GM12875 (cell line): ENCODE results near the gene POLRMT.
"Not testable (repeated sequence)": the region's sequence is repeated elsewhere in the genome, so short reads cannot be mapped to it uniquely, and the experiment has no call there.

Experiments
- H3K4me3 ChIP-seq: one replicate; pipeline ENCODE4 v1.5.1; 2011; ENCODE audit warnings: low read depth, low read length, control low read depth
- TF ChIP-seq, protein P1 (sequence below): IDR thresholded peaks from 2 replicates; pipeline ENCODE4 v1.5.1; 2011; ENCODE audit warnings: low read depth, mild to moderate bottlenecking, control low read depth, inconsistent platforms, low read length, moderate library complexity, borderline replicate concordance; ENCODE audit not compliant: insufficient read depth

POLRMT gene

DNA sequence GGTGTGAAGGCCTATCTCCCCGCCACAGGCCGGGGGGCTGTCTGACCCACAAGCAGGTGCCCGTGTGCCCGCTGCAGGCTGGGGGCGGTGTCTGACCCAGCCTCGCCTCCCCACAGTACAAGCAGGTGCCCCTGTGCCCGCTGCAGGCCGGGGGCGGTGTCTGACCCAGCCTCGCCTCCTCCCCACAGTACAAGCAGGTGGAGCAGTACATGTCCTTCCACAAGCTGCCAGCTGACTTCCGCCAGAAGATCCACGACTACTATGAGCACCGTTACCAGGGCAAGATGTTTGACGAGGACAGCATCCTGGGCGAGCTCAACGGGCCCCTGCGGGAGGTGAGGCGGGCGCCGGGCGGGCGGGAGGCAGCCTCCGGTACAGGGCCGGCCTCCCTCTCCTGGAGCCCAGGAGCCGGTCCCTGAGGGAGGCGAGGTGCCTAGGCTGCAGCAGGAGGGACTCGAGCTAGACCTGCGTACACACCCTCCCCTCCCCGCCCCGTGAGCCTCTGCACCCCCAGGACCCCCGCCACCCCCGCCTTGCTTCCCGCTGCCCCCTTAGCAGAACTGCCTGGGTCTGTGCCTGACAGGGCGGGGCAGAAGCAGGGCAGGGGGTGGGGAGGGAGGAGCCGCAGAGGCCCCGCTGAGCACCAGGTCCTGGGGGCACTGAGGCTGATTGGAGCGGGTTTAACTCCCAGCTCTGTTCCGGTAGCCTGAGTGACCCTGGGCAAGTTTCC, 23.1 kb downstream of the POLRMT start:
- TF ChIP-seq, protein P1, sequence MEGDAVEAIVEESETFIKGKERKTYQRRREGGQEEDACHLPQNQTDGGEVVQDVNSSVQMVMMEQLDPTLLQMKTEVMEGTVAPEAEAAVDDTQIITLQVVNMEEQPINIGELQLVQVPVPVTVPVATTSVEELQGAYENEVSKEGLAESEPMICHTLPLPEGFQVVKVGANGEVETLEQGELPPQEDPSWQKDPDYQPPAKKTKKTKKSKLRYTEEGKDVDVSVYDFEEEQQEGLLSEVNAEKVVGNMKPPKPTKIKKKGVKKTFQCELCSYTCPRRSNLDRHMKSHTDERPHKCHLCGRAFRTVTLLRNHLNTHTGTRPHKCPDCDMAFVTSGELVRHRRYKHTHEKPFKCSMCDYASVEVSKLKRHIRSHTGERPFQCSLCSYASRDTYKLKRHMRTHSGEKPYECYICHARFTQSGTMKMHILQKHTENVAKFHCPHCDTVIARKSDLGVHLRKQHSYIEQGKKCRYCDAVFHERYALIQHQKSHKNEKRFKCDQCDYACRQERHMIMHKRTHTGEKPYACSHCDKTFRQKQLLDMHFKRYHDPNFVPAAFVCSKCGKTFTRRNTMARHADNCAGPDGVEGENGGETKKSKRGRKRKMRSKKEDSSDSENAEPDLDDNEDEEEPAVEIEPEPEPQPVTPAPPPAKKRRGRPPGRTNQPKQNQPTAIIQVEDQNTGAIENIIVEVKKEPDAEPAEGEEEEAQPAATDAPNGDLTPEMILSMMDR, result no peak
- H3K4me3 ChIP-seq, result peak overlapping the region; percentile 52

DNA sequence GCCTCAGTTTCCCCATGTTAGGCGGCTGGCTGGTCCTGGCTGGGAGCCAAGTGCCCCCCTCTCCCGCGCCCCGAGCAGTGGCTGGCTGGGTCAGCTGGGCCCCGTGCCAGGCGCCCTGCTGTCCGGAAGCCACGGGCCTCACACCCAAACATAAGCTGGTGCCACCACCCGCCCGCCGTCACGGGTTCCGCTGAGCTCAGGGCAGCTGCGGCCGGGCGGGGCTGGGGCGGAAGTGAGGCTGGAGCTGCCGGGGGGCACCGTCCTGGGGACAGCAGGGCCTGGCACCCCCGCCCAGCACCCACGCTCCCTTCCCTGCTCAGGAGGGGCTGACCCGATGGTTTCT, 24.4 kb downstream of the POLRMT start:
- TF ChIP-seq, protein P1, result no peak
- no peak overlapping the region for H3K4me3 ChIP-seq

DNA sequence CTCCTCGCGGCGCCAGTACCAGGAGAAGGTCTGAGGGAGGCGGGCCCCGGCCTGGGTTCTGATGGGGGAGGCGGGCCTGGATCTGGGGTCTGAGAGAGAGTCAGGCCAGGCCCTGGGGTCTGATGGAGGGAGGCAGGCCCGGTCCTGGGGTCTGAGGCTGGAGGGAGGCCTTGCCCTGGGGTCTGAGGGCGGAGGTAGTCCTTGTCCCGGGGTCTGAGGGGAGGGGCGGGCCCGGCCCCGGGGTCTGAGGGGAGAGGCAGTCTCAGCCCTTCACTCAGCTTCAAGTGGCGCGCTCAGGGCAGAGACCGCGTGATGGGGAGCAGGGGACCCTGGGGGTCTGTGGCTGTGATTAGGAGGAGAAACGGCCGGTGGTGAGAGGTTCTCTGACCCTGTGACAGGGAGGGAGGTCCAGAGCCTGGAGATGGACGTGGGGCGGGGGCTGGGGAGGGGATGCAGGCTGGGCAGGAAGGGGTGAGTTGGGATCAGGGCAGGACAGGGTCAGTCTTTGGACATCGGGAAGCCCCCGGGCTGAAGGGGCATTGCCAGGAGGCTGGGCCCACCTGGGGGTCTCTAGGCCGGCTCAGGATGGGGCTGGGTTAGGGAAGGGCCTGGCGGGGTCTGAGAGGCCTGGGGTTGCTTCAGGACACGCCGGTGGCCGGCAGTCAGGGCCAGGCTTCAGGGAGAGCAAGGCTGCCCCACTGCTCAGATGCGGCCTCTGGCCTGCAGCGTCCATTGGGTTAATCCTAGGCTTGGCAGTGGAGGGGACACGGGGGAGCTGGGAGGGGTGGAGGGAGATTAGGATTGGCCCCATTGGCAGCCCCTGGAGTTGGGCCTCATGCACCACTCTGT, 25.0 kb downstream of the POLRMT start:
- TF ChIP-seq, protein P1, result no peak

DNA sequence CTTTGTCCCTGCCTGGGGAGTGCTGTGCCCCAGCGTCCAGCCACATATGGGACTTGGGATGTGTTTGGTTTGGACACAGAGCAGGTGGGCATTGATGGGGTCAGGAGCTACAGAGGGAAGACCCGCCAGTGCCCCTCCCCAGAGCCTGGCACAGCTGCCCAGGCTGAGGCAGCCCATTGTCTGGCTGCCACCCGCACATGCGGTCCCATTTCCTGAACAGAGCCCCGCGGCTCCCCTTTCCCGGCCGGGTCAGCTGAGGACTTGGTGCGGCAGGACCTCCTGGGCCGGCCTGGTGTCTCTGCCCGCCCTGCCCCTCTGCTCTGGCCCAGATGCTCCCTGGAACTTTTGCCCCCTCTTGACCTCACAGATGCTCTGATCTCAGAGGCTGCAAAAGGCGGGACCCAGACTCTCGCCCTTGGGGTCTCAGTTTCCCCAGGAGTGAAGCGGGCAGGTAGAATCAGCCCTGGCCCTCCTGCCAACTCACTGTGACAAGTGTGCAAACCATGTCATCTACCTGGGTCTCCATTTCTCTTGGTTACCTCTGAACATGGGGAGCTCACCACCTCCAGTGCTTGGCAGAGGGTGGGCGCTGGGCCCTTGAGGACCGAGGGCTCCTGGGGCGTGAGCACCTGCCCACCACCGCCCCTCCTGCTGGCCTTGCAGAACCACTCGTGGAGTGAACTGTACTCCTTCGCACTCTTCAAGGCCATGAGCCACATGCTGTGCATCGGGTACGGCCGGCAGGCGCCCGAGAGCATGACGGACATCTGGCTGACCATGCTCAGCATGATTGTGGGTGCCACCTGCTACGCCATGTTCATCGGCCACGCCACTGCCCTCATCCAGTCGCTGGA, 25.8 kb downstream of the POLRMT start:
- no peak overlapping the region for H3K4me3 ChIP-seq
- TF ChIP-seq, protein P1, result no peak

More for the DNA sequence above, 25.0 kb downstream of the POLRMT start:
- no peak overlapping the region for H3K4me3 ChIP-seq

DNA sequence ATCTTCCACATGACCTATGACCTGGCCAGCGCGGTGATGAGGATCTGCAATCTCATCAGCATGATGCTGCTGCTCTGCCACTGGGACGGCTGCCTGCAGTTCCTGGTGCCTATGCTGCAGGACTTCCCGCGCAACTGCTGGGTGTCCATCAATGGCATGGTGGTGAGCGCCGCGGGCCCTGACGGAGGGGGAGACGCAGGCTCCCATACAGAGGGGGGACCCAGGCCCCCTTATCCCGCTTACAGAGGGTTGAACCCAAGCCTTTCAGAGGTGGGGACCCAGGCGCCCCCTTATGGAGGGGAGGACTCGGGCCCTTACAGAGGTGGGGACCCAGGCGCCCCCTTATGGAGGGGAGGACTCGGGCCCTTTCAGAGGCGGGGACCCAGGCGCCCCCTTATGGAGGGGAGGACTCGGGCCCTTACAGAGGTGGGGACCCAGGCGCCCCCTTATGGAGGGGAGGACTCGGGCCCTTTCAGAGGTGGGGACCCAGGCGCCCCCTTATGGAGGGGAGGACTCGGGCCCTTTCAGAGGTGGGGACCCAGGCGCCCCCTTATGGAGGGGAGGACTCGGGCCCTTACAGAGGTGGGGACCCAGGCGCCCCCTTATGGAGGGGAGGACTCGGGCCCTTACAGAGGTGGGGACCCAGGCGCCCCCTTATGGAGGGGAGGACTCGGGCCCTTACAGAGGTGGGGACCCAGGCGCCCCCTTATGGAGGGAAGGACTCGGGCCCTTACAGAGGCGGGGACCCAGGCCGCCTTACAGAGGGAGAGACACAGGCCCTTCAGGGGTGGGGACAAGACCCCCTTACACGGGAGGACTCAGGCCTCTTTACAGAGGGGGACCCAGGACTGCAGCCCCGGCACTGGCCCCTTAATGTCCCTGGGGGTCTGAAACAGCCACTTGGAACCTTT, 28.0 kb downstream of the POLRMT start:
- H3K4me3 ChIP-seq, result not testable (repeated sequence)

DNA sequence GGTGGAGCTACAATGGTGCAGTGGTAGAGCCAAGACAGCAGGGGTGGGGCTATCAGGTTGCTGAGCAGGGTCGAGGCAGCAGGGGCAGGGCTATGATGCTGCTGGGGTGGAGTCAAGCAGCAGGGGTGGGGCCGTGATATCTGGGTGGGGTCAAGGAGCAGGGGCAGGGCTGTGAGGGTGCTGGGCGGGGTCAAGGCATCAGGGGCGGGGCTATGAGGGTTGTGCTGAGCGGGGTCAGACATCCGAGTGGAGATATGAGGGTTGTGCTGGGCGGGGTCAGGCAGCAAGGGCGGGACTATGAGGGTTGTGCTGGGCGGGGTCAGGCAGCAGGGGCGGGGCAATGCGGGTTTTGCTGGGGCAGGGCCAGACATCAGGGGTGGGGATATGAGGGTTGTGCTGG, 29.0 kb downstream of the POLRMT start:
- TF ChIP-seq, protein P1, result no peak
- H3K4me3 ChIP-seq, result no peak overlapping the region

DNA sequence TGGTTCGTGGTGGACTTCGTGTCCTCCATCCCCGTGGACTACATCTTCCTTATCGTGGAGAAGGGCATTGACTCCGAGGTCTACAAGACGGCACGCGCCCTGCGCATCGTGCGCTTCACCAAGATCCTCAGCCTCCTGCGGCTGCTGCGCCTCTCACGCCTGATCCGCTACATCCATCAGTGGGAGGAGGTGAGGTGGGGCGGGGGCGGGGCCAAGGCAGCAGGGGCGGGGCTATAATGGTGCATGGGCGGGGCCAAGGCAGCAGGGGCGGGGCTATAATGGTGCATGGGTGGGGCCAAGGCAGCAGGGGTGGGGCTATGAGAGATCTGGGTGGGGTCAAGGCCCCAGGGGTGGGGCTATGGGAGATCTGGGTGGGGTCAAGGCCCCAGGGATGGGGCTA, 29.6 kb downstream of the POLRMT start:
- not testable (repeated sequence) for H3K4me3 ChIP-seq

DNA sequence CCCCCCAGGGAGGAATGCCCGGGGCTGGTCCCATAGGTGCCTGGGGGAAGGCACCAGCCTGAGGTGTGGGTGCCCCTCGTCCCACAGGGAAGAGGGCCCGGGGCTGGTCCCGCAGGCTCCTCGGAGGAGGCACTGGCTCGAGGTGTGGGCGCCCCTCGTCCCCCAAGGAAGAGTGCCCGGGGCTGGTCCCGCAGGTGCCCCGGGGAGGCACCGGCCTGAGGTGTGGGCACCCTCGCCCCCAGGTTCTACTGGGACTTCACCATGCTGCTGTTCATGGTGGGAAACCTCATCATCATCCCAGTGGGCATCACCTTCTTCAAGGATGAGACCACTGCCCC, 30.1 kb downstream of the POLRMT start:
- H3K4me3 ChIP-seq, result not testable (repeated sequence)
